ENCODE measurements around the gene ZFHX3. TPM values are rescaled to one million over a fixed set of nuclear protein-coding genes. Genes with fewer than 3 reads are reported as not detected.

Gene ZFHX3
- polyA plus RNA-seq, 4 donors = 0.45 to 12.8 (median 2.7) TPM

DNA sequence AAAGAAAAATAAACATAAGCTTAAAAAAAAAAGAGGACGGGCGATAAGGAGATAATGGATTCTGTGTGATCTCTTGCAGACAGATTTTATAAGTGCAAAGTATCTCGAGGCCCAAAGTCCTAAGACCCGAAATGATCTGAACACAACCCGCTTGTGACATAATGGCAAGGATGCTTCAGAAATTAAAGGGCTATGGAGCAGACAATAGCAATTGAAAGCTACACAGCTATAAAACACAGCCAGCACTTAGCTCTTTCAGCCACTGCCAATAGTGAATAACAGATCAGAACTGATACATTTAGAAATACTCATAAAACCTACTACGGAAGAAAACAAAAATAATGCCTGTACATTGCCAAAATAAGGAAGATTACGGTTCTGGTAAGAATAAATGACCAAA is 117.5 kb downstream of the ZFHX3 start:
- FAIRE-seq = no peak
- Histone ChIP-seq H3K9me3 (ENCODE audit: control insufficient read depth in 2 of 2, insufficient read depth in 1 of 2, low read depth in 1 of 2, low read length in 1 of 2) (no peaks in the 10 kb centered on the region), H3K27me3 (ENCODE audit: control insufficient read depth in 3 of 3, insufficient read depth in 3 of 3, low read length in 3 of 3) (no peaks in the 10 kb centered on the region), H3K4me3 (ENCODE audit: low read depth in 1 of 3, low read length in 3 of 3) (no peak overlapping the region), H3K4me1 (ENCODE audit: control insufficient read depth in 3 of 3, insufficient read depth in 2 of 3, low read depth in 1 of 3, low read length in 2 of 3) (no peaks in the 10 kb centered on the region), H3K36me3 (ENCODE audit: control insufficient read depth in 3 of 3, insufficient read depth in 2 of 3, low read depth in 1 of 3, low read length in 3 of 3) (peaks cover 0 to 4% (median 0%) of the 10 kb centered on the region in 3 donors), H3K27ac (ENCODE audit: low read depth in 1 of 3, low read length in 2 of 3) (no peak overlapping the region)
- 84 to 88% (median 84%) methylated on average over 7 of the region's 7 CpGs for WGBS, 3 donors
- DNase-seq = no peak

DNA sequence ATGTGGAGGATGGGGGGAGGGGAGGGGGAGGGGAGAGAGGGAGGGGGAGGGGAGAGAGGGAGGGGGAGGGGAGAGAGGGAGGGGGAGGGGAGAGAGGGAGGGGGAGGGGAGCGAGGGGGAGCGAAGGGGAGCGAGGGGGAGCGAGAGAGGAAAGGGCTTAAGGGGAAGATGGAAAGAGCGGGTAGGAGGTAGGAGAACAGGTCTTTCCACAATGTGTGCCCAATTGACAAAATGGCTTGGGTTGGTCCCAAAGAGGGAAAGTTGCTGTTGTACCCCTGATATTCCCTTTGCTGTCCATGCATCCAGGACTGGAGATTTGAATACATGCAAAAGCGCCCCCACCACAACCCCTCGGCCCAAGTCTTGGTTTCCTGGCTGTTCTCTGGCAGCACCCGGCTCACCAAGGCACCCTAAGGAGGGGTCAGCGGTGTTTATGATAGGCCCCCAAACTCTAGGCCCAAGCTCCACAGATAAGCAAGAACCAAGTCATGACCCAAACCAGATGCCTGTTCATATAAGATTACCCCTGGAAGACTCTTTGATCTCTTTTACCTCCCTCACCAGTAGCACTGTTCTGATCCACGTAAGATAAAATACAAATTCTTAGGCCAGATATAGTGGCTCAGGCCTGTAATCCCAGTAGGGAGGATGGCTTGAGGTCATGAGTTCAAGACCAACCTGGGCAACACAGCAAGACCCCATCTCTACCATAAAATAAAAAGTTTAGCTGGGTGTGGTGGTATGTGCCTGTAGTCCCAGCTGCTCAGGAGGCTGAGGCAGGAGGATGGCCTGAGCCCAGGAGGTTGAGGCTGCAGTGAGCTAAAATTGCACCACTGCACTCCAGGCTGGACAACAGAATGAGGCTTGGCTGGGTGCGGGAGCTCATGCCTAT is 119.6 kb downstream of the ZFHX3 start:
- no peak overlapping the region for H3K27ac ChIP-seq (ENCODE audit: low read depth in 1 of 3, low read length in 2 of 3)
- FAIRE-seq (no peak), DNase-seq (no peak)
- H3K9me3 ChIP-seq (ENCODE audit: control insufficient read depth in 2 of 2, insufficient read depth in 1 of 2, low read depth in 1 of 2, low read length in 1 of 2) = no peaks in the 10 kb centered on the region
- no peak overlapping the region for H3K4me3 ChIP-seq (ENCODE audit: low read depth in 1 of 3, low read length in 3 of 3)
- peaks cover 0 to 6% (median 0%) of the 10 kb centered on the region in 3 donors for H3K36me3 ChIP-seq (ENCODE audit: control insufficient read depth in 3 of 3, insufficient read depth in 2 of 3, low read depth in 1 of 3, low read length in 3 of 3)
- 75 to 85% (median 80%) methylated on average over 11 of the region's 11 CpGs for WGBS, 3 donors
- no peaks in the 10 kb centered on the region for H3K27me3 ChIP-seq (ENCODE audit: control insufficient read depth in 3 of 3, insufficient read depth in 3 of 3, low read length in 3 of 3)
- H3K4me1 ChIP-seq (ENCODE audit: control insufficient read depth in 3 of 3, insufficient read depth in 2 of 3, low read depth in 1 of 3, low read length in 2 of 3) = no peaks in the 10 kb centered on the region

DNA sequence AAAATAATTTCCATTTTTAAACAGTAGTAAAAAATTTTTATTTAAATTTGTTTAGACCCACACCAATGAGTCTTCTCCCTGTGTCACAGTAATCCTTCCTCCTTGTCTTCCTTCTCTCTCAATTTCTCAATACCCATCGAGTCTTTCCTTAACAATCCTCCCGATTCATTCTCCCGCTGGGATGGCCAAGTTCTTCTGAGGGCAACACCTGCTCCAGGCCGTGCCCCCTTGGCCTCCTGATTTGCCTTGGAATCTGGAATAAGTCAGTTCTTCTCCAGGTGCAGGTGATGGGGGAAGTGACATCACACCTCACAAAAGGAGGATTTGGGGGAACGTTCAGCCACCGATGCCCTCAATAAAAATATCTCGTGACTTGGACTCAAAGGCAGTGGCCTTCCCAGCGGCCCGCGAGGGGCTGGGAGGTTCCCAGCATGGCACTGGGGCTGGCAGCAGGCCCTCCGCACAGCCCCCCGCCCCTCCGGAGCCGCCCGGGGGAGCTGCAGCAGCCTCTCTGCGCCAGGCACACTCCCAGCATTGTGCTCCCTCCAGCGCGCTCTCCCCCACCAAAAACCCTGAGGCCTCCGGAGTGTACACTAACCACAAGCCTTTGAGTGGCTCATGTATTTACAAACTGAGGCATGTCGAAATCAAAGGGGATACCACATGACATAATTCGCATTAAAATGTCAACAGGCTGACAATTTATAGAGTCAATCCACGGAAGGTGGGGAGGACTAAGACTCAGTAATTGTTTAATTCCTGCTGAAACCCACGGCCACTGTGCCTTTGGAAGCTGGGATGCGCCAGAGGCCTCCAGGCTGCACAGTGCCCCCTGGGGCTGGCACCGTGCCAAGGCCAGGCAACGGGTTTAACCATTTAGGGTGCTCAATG is 120.5 kb downstream of the ZFHX3 start:
- H3K27ac ChIP-seq (ENCODE audit: low read depth in 1 of 3, low read length in 2 of 3) = no peak overlapping the region
- peaks cover 0 to 6% (median 0%) of the 10 kb centered on the region in 3 donors for H3K36me3 ChIP-seq (ENCODE audit: control insufficient read depth in 3 of 3, insufficient read depth in 2 of 3, low read depth in 1 of 3, low read length in 3 of 3)
- H3K27me3 ChIP-seq (ENCODE audit: control insufficient read depth in 3 of 3, insufficient read depth in 3 of 3, low read length in 3 of 3) = no peaks in the 10 kb centered on the region
- FAIRE-seq (no peak), DNase-seq (no peak)
- no peaks in the 10 kb centered on the region for H3K9me3 ChIP-seq (ENCODE audit: control insufficient read depth in 2 of 2, insufficient read depth in 1 of 2, low read depth in 1 of 2, low read length in 1 of 2)
- H3K4me1 ChIP-seq (ENCODE audit: control insufficient read depth in 3 of 3, insufficient read depth in 2 of 3, low read depth in 1 of 3, low read length in 2 of 3) = no peaks in the 10 kb centered on the region
- H3K4me3 ChIP-seq (ENCODE audit: low read depth in 1 of 3, low read length in 3 of 3) = no peak overlapping the region
- whole genome bisulfite sequencing, 3 donors = 68 to 81% (median 76%) methylated on average over 23 to 26 of the region's 26 CpGs

- H3K9me3 ChIP-seq (ENCODE audit: control insufficient read depth in 2 of 2, insufficient read depth in 1 of 2, low read depth in 1 of 2, low read length in 1 of 2) = no peaks in the 10 kb centered on the region
- no peak for DNase-seq
- no peaks in the 10 kb centered on the region for H3K27me3 ChIP-seq (ENCODE audit: control insufficient read depth in 3 of 3, insufficient read depth in 3 of 3, low read length in 3 of 3)
- H3K4me1 ChIP-seq (ENCODE audit: control insufficient read depth in 3 of 3, insufficient read depth in 2 of 3, low read depth in 1 of 3, low read length in 2 of 3) = no peaks in the 10 kb centered on the region
- H3K27ac ChIP-seq (ENCODE audit: low read depth in 1 of 3, low read length in 2 of 3) = no peak overlapping the region
- H3K4me3 ChIP-seq (ENCODE audit: low read depth in 1 of 3, low read length in 3 of 3) = no peak overlapping the region
- WGBS, 3 donors = 90 to 96% (median 93%) methylated on average over 12 of the region's 12 CpGs
- FAIRE-seq = no peak
- peaks cover 0 to 6% (median 0%) of the 10 kb centered on the region in 3 donors for H3K36me3 ChIP-seq (ENCODE audit: control insufficient read depth in 3 of 3, insufficient read depth in 2 of 3, low read depth in 1 of 3, low read length in 3 of 3)
Measured at GRCh38 chr16:72926177-72927070, 121.5 kb downstream of the ZFHX3 start.

DNA sequence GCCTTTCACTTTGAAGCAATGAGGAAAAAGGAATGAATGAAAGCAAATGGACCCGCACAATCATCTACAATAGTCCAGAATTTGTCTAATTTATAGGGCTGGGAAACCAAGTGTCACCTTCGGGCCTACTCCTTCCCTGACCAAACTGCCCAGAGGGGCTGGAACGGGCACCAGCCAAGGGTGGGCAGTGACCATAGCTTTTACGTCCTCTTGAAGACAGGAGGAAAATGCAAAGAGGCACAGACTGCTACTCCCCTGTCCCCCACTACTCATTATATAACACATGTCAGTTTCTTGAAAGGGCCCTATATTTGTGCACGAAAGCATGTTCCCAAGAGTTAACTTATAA is 122.3 kb downstream of the ZFHX3 start:
- FAIRE-seq (no peak), DNase-seq (no peak)
- Histone ChIP-seq H3K27ac (ENCODE audit: low read depth in 1 of 3, low read length in 2 of 3) (no peak overlapping the region), H3K27me3 (ENCODE audit: control insufficient read depth in 3 of 3, insufficient read depth in 3 of 3, low read length in 3 of 3) (no peaks in the 10 kb centered on the region), H3K9me3 (ENCODE audit: control insufficient read depth in 2 of 2, insufficient read depth in 1 of 2, low read depth in 1 of 2, low read length in 1 of 2) (no peaks in the 10 kb centered on the region), H3K36me3 (ENCODE audit: control insufficient read depth in 3 of 3, insufficient read depth in 2 of 3, low read depth in 1 of 3, low read length in 3 of 3) (peaks cover 0 to 6% (median 0%) of the 10 kb centered on the region in 3 donors), H3K4me1 (ENCODE audit: control insufficient read depth in 3 of 3, insufficient read depth in 2 of 3, low read depth in 1 of 3, low read length in 2 of 3) (no peaks in the 10 kb centered on the region), H3K4me3 (ENCODE audit: low read depth in 1 of 3, low read length in 3 of 3) (no peak overlapping the region)
- WGBS, 3 donors = 95 to 97% (median 97%) methylated on average over 5 of the region's 5 CpGs

- Histone ChIP-seq H3K4me1 (ENCODE audit: control insufficient read depth in 3 of 3, insufficient read depth in 2 of 3, low read depth in 1 of 3, low read length in 2 of 3) (no peaks in the 10 kb centered on the region), H3K4me3 (ENCODE audit: low read depth in 1 of 3, low read length in 3 of 3) (no peak overlapping the region), H3K36me3 (ENCODE audit: control insufficient read depth in 3 of 3, insufficient read depth in 2 of 3, low read depth in 1 of 3, low read length in 3 of 3) (peaks cover 0 to 6% (median 0%) of the 10 kb centered on the region in 3 donors), H3K27ac (ENCODE audit: low read depth in 1 of 3, low read length in 2 of 3) (no peak overlapping the region), H3K27me3 (ENCODE audit: control insufficient read depth in 3 of 3, insufficient read depth in 3 of 3, low read length in 3 of 3) (no peaks in the 10 kb centered on the region), H3K9me3 (ENCODE audit: control insufficient read depth in 2 of 2, insufficient read depth in 1 of 2, low read depth in 1 of 2, low read length in 1 of 2) (no peaks in the 10 kb centered on the region)
- WGBS, 3 donors = 85 to 90% (median 88%) methylated on average over 17 of the region's 17 CpGs
- DNase-seq (no peak), FAIRE-seq (no peak)
Measured at GRCh38 chr16:72924927-72925630, 122.8 kb downstream of the ZFHX3 start.

- 92 to 96% (median 94%) methylated on average over 9 of the region's 9 CpGs for WGBS, 3 donors
- H3K4me1 ChIP-seq (ENCODE audit: control insufficient read depth in 3 of 3, insufficient read depth in 2 of 3, low read depth in 1 of 3, low read length in 2 of 3) = no peaks in the 10 kb centered on the region
- no peaks in the 10 kb centered on the region for H3K27me3 ChIP-seq (ENCODE audit: control insufficient read depth in 3 of 3, insufficient read depth in 3 of 3, low read length in 3 of 3)
- H3K36me3 ChIP-seq (ENCODE audit: control insufficient read depth in 3 of 3, insufficient read depth in 2 of 3, low read depth in 1 of 3, low read length in 3 of 3) = peaks cover 0 to 4% (median 0%) of the 10 kb centered on the region in 3 donors
- no peaks in the 10 kb centered on the region for H3K9me3 ChIP-seq (ENCODE audit: control insufficient read depth in 2 of 2, insufficient read depth in 1 of 2, low read depth in 1 of 2, low read length in 1 of 2)
- FAIRE-seq = no peak
- DNase-seq = no peak
- no peak overlapping the region for H3K27ac ChIP-seq (ENCODE audit: low read depth in 1 of 3, low read length in 2 of 3)
- H3K4me3 ChIP-seq (ENCODE audit: low read depth in 1 of 3, low read length in 3 of 3) = no peak overlapping the region
Measured at GRCh38 chr16:72924537-72924926, 123.4 kb downstream of the ZFHX3 start.
